GM19099 (cell line): Measurements from ENCODE around the gene DNASE2B.

Source experiments
- POLR2A ChIP-seq: IDR thresholded peaks from 3 replicates; pipeline ENCODE4 v1.6.1; 2011; ENCODE audit warnings: low read depth; ENCODE audit not compliant: insufficient read length; ENCODE audit errors: extremely low read depth

DNASE2B gene

DNA sequence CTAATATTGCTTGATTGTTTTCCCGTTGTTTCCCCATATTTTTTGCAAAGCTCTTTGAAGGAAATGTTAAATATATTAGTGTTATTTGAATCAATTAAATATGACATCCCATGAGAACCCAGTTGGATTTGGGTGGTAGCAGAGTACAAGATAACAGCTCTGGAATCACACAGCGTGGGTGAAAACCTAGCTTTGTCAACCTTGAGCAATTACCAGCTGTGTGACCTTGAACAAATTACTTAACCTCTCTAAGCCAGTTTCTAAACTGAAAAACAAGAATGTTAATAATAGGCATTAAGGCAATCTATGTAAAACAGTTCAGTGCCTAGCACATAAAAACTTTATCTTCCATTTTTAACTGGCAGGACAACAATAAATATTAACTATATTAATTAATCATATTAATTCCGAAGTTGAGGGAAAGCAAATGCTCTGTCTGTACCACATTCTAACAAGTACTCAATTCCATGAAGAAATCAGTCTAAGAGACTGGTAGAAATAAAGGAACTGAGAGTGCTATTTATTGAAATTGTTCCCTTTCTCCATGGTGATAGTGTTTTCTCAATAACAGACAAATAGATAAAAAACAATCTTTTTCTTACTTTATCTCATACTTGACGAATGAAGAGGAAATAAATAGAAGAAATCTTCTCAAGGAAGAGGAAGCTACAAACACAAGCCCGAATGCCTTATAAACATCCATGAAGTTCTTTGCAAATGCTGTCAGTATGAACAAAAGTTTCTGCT lies 27.0 kb downstream of the DNASE2B start:
- no peak for TF ChIP-seq POLR2A

DNA sequence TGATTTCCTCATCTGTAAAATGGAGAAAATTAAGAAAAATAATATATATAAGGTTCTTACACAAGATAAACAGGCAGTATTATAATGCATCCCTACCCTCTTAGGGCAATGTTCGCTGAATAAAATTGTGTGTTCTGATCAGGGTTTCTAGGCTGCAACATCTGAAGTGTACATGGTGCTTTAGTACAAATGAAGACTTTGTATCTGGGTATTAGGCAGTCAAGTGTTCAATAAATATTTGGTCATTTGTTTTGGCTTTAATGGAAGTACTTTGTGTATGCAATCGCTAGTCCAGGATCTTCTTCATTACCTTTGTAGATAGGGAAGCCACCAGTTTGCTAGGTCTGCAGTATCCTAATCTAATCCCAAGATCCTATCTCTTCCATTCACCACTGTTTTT lies 28.1 kb downstream of the DNASE2B start:
- TF ChIP-seq POLR2A, result no peak

DNA sequence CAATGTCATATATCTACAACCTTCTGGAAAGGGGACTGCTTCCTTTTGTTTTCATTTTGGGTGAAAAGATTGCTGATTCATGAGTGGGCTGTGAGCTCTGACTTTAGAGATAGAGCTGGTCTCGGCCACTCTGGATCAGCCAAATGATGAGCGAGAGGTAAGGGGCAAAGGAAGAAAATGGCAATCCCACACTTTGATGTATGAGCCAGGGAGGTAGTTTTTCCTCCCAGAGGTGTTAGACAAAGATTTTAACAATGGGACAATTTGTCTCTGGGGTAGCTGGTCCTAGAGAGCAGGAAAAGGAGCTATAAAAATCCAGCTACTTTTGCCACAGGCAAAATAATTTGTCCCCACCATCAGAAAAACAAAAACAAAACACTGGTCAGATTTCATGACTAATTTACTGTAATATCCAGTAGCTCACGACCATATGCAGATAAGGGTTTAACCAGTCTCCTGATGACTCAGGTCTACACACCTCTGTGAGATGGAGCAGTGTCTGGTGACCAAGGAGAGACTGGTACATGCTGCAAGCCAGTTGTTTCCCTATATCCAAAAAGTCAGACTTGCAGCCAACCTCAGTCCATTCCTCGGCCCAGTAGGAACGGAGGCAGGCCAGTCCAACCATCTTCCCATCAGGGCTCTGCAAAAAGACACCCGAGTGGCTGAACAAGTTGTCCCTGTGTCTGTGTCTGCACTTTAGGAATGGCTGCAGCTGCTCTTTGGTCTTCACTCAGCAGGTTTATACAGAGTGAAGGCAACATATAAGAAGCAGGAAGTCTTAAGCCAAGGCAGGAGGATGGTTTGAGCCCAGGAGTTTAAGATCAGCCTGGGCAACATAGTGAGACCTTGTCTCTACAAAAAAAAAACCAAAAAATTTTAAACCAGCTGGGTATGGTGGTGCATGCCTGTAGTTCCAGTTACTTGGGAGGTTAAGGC lies 29.2 kb downstream of the DNASE2B start:
- no peak for TF ChIP-seq POLR2A

DNA sequence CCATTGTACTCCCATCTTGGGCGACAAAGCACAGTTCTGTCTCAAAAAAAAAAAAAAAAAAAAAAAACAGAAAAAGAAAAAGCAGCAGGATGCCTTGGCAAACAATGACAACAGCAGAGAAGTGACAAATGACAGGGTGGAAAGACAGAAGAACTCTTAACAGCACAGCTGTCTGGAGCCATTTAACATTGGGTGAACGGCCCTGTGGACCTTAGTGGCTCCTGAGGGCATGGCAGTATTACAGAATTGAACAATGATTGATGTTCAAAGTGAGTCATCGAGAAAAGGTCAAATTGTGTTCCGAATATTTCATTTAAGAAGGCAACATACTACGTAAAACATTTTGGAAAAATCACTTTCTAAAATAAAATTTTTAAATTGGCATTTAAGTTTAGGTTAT lies 30.0 kb downstream of the DNASE2B start:
- TF ChIP-seq POLR2A, result no peak

DNA sequence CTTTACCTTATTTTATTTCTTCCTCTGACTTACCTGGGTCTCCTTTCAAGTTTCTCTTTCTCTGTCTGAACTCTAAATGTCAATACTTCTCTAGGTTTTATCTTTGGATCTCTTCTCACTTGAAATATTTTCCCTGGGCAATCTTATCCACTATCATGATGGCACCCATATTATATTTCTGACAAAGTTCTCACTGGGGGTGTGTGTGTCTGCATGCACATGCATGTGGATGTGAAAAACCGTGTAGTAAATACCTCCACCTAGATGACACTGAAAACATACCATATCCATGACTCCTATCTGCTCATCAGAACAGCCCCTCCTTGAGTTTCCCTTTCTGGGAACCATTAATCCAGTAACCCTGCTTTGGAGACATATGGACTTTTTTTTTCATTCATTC lies 30.9 kb downstream of the DNASE2B start:
- TF ChIP-seq POLR2A, result no peak

DNA sequence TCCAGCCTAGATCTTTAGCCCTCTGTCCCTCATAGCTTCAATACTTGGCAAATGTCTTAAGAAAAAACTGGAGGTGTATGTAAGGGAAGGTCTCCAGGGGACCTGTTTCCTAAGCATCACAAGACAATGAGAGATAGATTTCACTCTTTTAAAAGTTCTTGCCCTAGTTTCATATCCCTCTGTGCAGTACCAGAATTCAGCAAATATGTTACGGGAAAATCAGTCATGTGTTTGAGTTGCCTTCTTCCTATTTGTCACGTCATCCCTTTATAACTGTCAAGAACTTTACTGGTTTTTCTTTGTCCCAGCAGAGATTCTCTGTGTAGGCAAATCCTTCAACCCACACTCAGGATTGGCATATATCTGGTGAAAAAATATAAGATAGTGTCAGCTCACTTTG lies 32.3 kb downstream of the DNASE2B start:
- TF ChIP-seq POLR2A, result no peak

DNA sequence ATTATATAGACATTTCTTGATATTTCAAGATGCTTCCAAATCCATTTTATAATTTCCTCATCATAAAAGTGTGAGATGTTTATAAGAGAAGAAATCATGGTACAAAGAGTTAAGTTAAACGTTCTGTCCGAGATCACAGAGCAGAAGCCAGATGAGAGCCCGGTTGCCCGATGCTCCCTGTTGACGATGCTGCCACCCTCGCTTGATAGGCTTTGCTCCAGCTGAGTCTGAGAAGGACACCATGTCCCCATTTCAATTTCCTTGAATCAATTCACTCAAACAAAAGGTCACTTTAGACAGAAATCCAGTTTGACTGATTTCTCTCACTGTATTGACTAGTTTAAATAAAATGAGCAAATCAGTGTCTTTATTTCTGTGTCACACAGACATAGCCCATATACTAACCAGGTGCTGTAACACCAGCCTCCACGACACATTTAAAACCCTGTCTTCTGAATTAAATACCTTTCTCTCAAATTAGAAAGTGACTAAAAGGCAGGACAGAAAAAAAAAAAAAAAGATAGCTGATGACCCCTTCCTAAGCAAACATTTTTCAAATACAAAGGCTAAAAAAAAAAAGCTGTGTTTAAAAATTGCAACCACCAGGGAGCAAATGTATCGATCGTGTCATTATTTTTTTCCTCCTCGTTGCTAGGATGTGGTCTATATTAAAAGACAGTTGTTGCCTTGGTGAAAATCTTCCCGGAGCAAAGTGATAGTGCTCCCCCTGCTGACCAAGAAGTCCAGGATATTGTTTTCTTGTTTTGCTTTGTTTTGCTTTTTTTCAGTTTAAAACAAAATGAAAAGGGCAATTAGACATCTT lies 35.2 kb downstream of the DNASE2B start:
- no peak for TF ChIP-seq POLR2A

DNA sequence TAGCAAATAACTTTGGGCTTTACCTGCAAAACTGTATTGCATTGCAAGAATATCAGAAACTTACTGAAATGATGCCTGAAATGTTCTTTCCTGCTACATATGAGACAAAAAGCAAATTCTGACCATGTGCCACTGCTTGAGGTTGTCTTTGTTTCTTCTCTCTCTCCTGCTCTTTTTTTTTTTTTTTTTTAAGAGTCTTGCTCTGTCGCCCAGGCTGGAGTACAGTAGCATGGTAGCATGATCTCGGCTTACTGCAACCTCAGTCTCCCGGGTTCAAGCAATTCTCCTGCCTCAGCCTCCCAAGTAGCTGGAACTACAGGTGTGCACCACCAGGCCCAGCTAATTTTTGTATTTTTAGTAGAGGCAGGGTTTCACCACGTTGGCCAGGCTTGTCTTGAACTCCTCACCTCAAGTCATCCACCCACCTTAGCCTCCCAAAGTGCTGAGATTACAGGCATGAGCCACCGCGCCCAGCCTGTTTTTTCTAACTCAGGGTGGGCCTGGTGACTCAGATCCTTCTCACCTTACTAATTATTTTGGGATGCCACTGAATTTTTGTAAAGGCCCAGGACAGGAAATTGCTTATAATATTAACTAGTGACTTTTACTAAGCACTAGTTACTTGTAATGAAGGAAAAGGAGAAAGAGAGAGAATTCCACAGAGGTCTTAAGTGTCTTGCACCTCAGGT lies 35.9 kb downstream of the DNASE2B start:
- no peak for TF ChIP-seq POLR2A

DNA sequence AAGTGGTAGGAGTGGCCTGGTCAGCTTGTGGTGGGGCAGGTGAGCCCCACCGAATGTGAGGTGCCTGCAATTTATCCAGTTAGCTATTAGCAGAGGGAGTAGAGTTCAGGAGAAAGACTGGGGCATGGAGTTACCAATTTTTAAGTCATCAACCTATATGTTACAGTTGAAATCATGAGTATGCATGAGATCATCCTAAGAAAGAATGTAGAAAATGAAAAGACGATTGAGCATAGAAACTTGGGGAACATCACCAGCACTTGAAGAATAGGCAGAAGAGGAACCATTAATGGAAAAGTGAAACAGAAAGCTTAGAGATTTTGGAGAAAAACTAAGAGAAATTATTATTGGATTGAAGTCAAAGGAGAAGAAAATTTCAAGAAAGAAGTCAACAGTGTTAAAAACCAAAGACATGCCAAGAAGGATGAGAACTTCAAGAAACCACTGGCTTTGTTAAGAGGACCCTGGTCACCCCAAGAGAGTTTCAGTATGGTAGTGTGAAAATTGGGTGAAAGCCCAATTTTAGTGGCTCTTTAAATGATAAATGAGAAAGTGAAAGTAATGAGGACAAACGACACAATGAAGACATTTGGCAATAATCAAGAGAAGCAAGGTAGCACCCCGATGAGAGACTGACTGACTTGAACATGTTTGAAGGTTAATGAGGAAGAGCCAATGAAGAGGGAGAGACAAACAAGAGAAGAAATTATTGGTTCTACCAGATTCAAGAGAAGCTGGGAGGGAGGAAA lies 36.7 kb downstream of the DNASE2B start:
- no peak for TF ChIP-seq POLR2A

DNA sequence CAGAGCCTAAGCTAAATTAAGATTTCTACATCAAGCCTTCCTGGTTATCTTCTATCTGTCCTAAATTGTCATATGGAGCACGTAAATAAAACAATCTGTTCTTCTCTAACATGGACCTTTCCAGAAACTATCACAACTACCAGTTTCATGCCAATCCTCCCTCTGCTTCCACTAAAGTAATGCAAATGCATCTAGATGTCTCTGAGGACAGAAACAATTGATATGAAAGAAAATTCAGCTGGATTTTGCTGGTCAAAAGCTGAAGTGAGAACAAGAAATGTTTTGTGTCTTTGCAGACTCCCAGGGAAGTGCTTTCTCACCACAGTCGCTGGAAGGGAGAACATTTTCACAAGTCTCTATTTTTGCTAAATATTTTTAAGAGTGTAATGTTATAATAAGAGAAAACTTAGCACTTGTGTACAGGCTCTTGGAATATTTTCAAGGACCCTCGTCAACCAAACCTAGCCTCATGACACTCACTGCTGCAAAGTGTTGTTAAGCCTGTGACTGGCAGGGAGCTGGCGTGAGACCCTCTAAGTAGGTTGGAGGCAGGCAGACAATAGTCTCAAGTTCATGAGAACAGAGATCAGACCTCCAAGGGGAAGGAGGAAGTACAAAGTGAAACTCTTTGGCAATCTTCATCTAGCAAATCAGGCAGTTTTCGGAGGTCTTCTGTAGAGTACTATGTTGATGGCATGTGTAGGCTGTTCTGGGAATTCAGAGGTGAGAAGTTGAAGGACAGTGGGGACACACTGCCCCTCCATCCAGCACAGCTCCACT lies 38.8 kb downstream of the DNASE2B start:
- TF ChIP-seq POLR2A, result no peak

DNA sequence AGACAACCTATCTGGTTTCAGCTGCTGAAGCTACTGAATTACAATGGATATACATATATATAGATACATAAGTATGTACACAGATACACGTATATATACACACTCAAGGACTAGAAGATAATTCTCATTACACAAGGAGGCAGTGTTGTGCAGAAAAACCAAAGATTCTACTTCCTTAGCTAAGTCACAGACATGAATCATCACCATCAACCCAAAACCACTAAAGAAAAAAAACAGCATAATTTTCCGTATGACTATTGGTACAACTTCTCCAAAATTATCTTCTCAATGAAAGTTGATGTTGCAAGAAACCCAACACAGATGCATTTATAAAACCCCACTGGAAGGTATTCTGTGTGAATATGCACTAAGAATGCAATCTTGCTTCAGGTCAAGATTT lies 44.0 kb downstream of the DNASE2B start:
- no peak for TF ChIP-seq POLR2A

DNA sequence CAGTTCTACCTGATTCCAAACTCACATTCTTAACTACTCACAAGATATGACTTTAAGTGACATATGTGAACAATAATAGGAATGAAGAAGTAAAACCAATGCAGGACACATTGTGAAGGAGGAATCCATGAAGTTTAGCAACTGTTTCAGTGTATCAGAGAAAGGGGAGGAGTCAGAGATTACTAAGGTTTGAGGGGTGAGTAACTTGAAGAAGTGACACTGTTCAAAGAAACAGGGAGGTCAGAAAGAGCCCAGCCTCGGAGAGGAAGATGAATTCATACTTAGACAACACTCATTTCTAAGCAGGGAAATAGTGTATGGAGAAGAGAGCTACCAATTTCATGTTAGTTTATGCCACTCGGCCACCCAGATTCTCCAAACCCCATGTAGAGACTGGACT lies 52.6 kb downstream of the DNASE2B start:
- TF ChIP-seq POLR2A, result no peak

DNA sequence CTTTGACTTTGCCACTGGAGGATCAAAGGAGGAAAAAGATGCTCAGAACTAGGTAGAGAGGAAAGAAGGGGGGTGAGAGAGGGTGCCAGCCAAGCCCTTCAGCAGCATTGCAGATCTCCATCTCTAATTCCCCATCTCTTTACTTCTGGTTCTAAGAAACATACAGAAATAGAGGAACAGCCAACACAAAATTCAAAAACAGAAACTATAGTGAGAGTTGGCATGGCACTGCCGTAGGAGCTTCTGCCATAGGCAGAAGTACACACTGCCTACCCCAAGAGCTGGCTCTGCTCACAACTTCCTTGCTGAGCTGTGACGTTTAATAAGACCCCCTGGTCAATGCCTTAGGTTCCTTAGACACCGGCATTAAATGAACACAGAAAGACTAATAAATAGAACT lies 54.2 kb downstream of the DNASE2B start:
- TF ChIP-seq POLR2A, result no peak
